Trophoblast cell (in vitro differentiated cells and primary cell): ENCODE results near the gene IFNA10. TPM values are rescaled to one million over a fixed set of nuclear protein-coding genes. Genes with fewer than 3 reads are reported as not detected.
"Not testable (repeated sequence)": the region's sequence is repeated elsewhere in the genome, so short reads cannot be mapped to it uniquely, and the experiment has no call there.

Experiments used
- DNase-seq, 2 donors: peaks; one replicate each; pipeline ENCODE4 v3.0.0-alpha.2; 2016
- H2AFZ ChIP-seq: 2 replicates; pipeline ENCODE4 v1.6.1; 2013; ENCODE audit warnings: low read length, moderate library complexity, mild to moderate bottlenecking; ENCODE audit not compliant: insufficient read depth, poor library complexity
- H2AK5ac ChIP-seq: 2 replicates; pipeline ENCODE4 v1.6.1; 2013; ENCODE audit warnings: mild to moderate bottlenecking, low read length
- H2BK120ac ChIP-seq: 2 replicates; pipeline ENCODE4 v1.6.1; 2013; ENCODE audit warnings: low read length, mild to moderate bottlenecking, moderate library complexity; ENCODE audit not compliant: insufficient read depth, poor library complexity
- H2BK12ac ChIP-seq: 2 replicates; pipeline ENCODE4 v1.6.1; 2013; ENCODE audit warnings: mild to moderate bottlenecking, low read length, moderate library complexity
- H2BK5ac ChIP-seq: 2 replicates; pipeline ENCODE4 v1.6.1; 2013; ENCODE audit warnings: low read length, low read depth, moderate library complexity, mild to moderate bottlenecking; ENCODE audit not compliant: poor library complexity
- H3K14ac ChIP-seq: 2 replicates; pipeline ENCODE4 v1.6.1; 2013; ENCODE audit warnings: mild to moderate bottlenecking, low read length
- H3K18ac ChIP-seq: 2 replicates; pipeline ENCODE4 v1.6.1; 2013; ENCODE audit warnings: mild to moderate bottlenecking, low read length
- H3K23ac ChIP-seq: 2 replicates; pipeline ENCODE4 v1.6.1; 2013; ENCODE audit warnings: low read length
- H3K27ac ChIP-seq: 2 replicates; pipeline ENCODE4 v1.5.1; 2013; ENCODE audit warnings: low read depth, mild to moderate bottlenecking, inconsistent platforms, low read length, moderate library complexity
- H3K27me3 ChIP-seq: 2 replicates; pipeline ENCODE4 v1.6.1; 2013; ENCODE audit warnings: inconsistent platforms, mild to moderate bottlenecking, low read length, moderate library complexity; ENCODE audit not compliant: insufficient read depth
- H3K36me3 ChIP-seq, 2 experiments: 1 replicate in 1 of 2; 2 replicates in 1 of 2; pipeline ENCODE4 v1.6.1; 2013; ENCODE audit warnings: low read length in 2 of 2, mild to moderate bottlenecking in 2 of 2, moderate library complexity in 1 of 2; ENCODE audit not compliant: insufficient read depth in 2 of 2, control insufficient read depth in 1 of 2
- H3K4ac ChIP-seq: 2 replicates; pipeline ENCODE4 v1.6.1; 2013; ENCODE audit warnings: low read depth, mild to moderate bottlenecking, low read length, moderate library complexity
- H3K4me1 ChIP-seq, 2 experiments: 1 replicate in 1 of 2; 2 replicates in 1 of 2; pipeline ENCODE4 v1.6.1; 2013; ENCODE audit warnings: low read length in 2 of 2, mild to moderate bottlenecking in 2 of 2, moderate library complexity in 1 of 2; ENCODE audit not compliant: insufficient read depth in 2 of 2, control insufficient read depth in 1 of 2
- H3K4me2 ChIP-seq: 2 replicates; pipeline ENCODE4 v1.6.1; 2013; ENCODE audit warnings: inconsistent platforms, mild to moderate bottlenecking, low read length, moderate library complexity
- H3K4me3 ChIP-seq: 2 replicates; pipeline ENCODE4 v1.5.1; 2013; ENCODE audit warnings: mild to moderate bottlenecking, low read depth, low read length, inconsistent platforms
- H3K79me1 ChIP-seq: one replicate; pipeline ENCODE4 v1.6.1; 2013; ENCODE audit warnings: low read length
- H3K79me2 ChIP-seq: 2 replicates; pipeline ENCODE4 v1.6.1; 2013; ENCODE audit warnings: low read length, mild to moderate bottlenecking; ENCODE audit not compliant: control insufficient read depth, insufficient read depth, poor library complexity
- H3K9ac ChIP-seq: 2 replicates; pipeline ENCODE4 v1.6.1; 2013; ENCODE audit warnings: mild to moderate bottlenecking, low read length
- H3K9me3 ChIP-seq: 2 replicates; pipeline ENCODE4 v1.6.1; 2013; ENCODE audit warnings: low read depth, mild to moderate bottlenecking, control low read depth, inconsistent platforms, low read length; ENCODE audit not compliant: insufficient read depth
- H4K12ac ChIP-seq: 2 replicates; pipeline ENCODE4 v1.6.1; 2013; ENCODE audit warnings: low read depth, mild to moderate bottlenecking, low read length, moderate library complexity
- H4K8ac ChIP-seq: 2 replicates; pipeline ENCODE4 v1.6.1; 2013; ENCODE audit warnings: low read depth, mild to moderate bottlenecking, low read length, moderate library complexity
- H4K91ac ChIP-seq: one replicate; pipeline ENCODE4 v1.6.1; 2013; ENCODE audit warnings: low read depth, mild to moderate bottlenecking, low read length, moderate library complexity
- whole genome bisulfite sequencing: extraction: QIAGEN DNeasy Blood & Tissue Kit; methylation state at CpG from one replicate; pipeline ENCODE4 v1.1.7; 2013; ENCODE audit warnings: missing lambda C conversion rate; ENCODE audit not compliant: insufficient read length, insufficient coverage; ENCODE audit errors: extremely low coverage; 5-methylcytosine and 5-hydroxymethylcytosine counted together
- polyA plus RNA-seq: library from polyadenylated mRNA; stranded (reverse); fragments of 200-250 nt; gene quantifications from 2 replicates; pipeline ENCODE4 v1.2.3, GENCODE V29; 2013

IFNA10 gene
- not detected in 2 replicates for polyA plus RNA-seq

GRCh38 chr9:21207043-21207442 is at the start of gene IFNA10:
TSS of gene IFNA10 (minus strand) at chr9:21207143. CDS start at chr9:21207097, 46 bp downstream.
- H3K4ac ChIP-seq, H3K27ac ChIP-seq, DNase-seq, H3K4me2 ChIP-seq, H3K79me1 ChIP-seq, H3K23ac ChIP-seq, H3K36me3 ChIP-seq, H2AFZ ChIP-seq, H2BK120ac ChIP-seq, H4K91ac ChIP-seq, H2AK5ac ChIP-seq, H3K9me3 ChIP-seq, H3K14ac ChIP-seq, H3K79me2 ChIP-seq, H2BK5ac ChIP-seq, H3K9ac ChIP-seq, H4K12ac ChIP-seq, H4K8ac ChIP-seq, H3K4me3 ChIP-seq, H3K27me3 ChIP-seq, H2BK12ac ChIP-seq, H3K18ac ChIP-seq, H3K4me1 ChIP-seq: not testable (repeated sequence)
- WGBS: no CpG with 5 or more reads among the region's 3 CpGs

GRCh38 chr9:21255538-21256212 is 48.7 kb upstream of the IFNA10 start:
- H2BK120ac ChIP-seq: no peak overlapping the region

GRCh38 chr9:21252721-21253547 is 46.0 kb upstream of the IFNA10 start:
- Histone ChIP-seq H3K4me3 (no peak overlapping the region), H3K36me3 (no peaks in the 10 kb centered on the region), H3K27me3 (no peaks in the 10 kb centered on the region), H2BK12ac (no peak overlapping the region), H2AK5ac (no peak overlapping the region), H3K18ac (no peak overlapping the region), H3K9me3 (no peaks in the 10 kb centered on the region), H2AFZ (no peak overlapping the region), H3K4me1 (peaks cover 0 to 7% of the 10 kb centered on the region in 2 experiments), H4K12ac (no peak overlapping the region), H3K27ac (no peak overlapping the region), H3K23ac (no peak overlapping the region), H3K14ac (no peak overlapping the region), H3K4ac (no peak overlapping the region), H2BK5ac (no peak overlapping the region), H3K79me2 (no peaks in the 10 kb centered on the region), H4K8ac (no peak overlapping the region), H3K4me2 (no peak overlapping the region), H3K79me1 (no peaks in the 10 kb centered on the region), H3K9ac (no peak overlapping the region), H4K91ac (no peak overlapping the region), H2BK120ac (no peak overlapping the region)
- no CpG with 5 or more reads among the region's 3 CpGs for WGBS
- peak in 1 of 2 donors; percentile 48 for DNase-seq

More at GRCh38 chr9:21255538-21256212, 48.7 kb upstream of the IFNA10 start:
- DNase-seq: peak in 1 of 2 donors; percentile 21
- Histone ChIP-seq H3K79me1 (no peaks in the 10 kb centered on the region), H3K79me2 (no peaks in the 10 kb centered on the region), H4K91ac (no peak overlapping the region), H4K12ac (no peak overlapping the region), H4K8ac (no peak overlapping the region), H3K9ac (no peak overlapping the region), H3K27me3 (no peaks in the 10 kb centered on the region), H3K23ac (no peak overlapping the region), H3K4me2 (no peak overlapping the region), H3K14ac (no peak overlapping the region), H2AK5ac (no peak overlapping the region), H2BK5ac (no peak overlapping the region), H3K4ac (no peak overlapping the region), H3K4me1 (peaks cover 0 to 7% of the 10 kb centered on the region in 2 experiments), H3K9me3 (no peaks in the 10 kb centered on the region), H3K4me3 (no peak overlapping the region), H2BK12ac (no peak overlapping the region), H3K18ac (no peak overlapping the region), H3K27ac (no peak overlapping the region), H3K36me3 (no peaks in the 10 kb centered on the region), H2AFZ (no peak overlapping the region)
- WGBS: no CpG with 5 or more reads among the region's 5 CpGs

GRCh38 chr9:21251638-21252037 is 44.7 kb upstream of the IFNA10 start:
- Histone ChIP-seq H2AK5ac (no peak overlapping the region), H3K27me3 (no peaks in the 10 kb centered on the region), H3K9ac (no peak overlapping the region)

More at GRCh38 chr9:21251638-21252037, 44.7 kb upstream of the IFNA10 start:
- Histone ChIP-seq H3K18ac (no peak overlapping the region), H3K14ac (no peak overlapping the region), H3K79me1 (no peaks in the 10 kb centered on the region), H3K36me3 (no peaks in the 10 kb centered on the region), H3K23ac (no peak overlapping the region), H2BK120ac (no peak overlapping the region), H2AFZ (no peak overlapping the region), H4K8ac (no peak overlapping the region), H3K4me2 (no peak overlapping the region), H3K4ac (no peak overlapping the region), H2BK12ac (no peak overlapping the region), H3K4me3 (no peak overlapping the region), H4K91ac (no peak overlapping the region), H3K27ac (no peak overlapping the region), H3K4me1 (peaks cover 0 to 7% of the 10 kb centered on the region in 2 experiments), H3K79me2 (no peaks in the 10 kb centered on the region), H4K12ac (no peak overlapping the region), H3K9me3 (no peaks in the 10 kb centered on the region), H2BK5ac (no peak overlapping the region)
- no peak for DNase-seq
- no CpG with 5 or more reads among the region's 4 CpGs for WGBS
